SK-N-SH (cell line): ENCODE results near the gene UQCRC1. TPM values are rescaled to one million over a fixed set of nuclear protein-coding genes. Genes with fewer than 3 reads are reported as not detected.

ENCODE experiments used
- CTCF ChIA-PET: fragments of 300-600, 350-600 bp; formaldehyde crosslinking; extraction: SDS; loops from one replicate; lab custom pipeline; 2021; lab: Yijun Ruan, JAX
- POLR2A ChIA-PET: fragments of 350-600 bp; sonication (Branson Sonifier 250); formaldehyde crosslinking; extraction: SDS; loops from one replicate; lab custom pipeline; 2020; ENCODE audit warnings: antibody characterized with exemption, inconsistent platforms; lab: Yijun Ruan, JAX
- DNase-seq: peaks from one replicate; pipeline ENCODE4 v3.0.0; 2012
- H2AFZ ChIP-seq: fragments of 200-600 bp; sonication (generic); 2 replicates; pipeline ENCODE4 v1.8.1; 2016; ENCODE audit warnings: antibody characterized with exemption, mild to moderate bottlenecking, low read depth
- H3F3A ChIP-seq: fragments of 200-600 bp; sonication (generic); replicated peaks from 2 replicates; pipeline ENCODE3; 2016; ENCODE audit warnings: antibody characterized with exemption, mild to moderate bottlenecking; ENCODE audit not compliant: insufficient read depth
- H3K27ac ChIP-seq, 2 experiments: fragments of 200-500 bp in 1 of 2; fragments of 200-600 bp in 1 of 2; sonication (Bioruptor generic) in 1 of 2; sonication (generic), shearing (Covaris generic) in 1 of 2; 2 replicates each; pipeline versions ENCODE4 v1.5.1 to v1.6.1; 2014 to 2016; ENCODE audit warnings: low read depth in 2 of 2, inconsistent platforms in 1 of 2, low read length in 1 of 2, mild to moderate bottlenecking in 1 of 2, mixed read lengths in 1 of 2
- H3K27me3 ChIP-seq: fragments of 200-600 bp; sonication (generic), shearing (Covaris generic); 2 replicates; pipeline ENCODE4 v1.6.1; 2016; ENCODE audit warnings: mixed run types; ENCODE audit not compliant: insufficient read depth
- H3K36me3 ChIP-seq, 2 experiments: fragments of 200-500 bp in 1 of 2; fragments of 200-600 bp in 1 of 2; sonication (Bioruptor generic) in 1 of 2; sonication (generic) in 1 of 2; replicated peaks in 1 of 2; 2 replicates each; pipeline versions ENCODE3 to v1.5.1; 2014 to 2016; ENCODE audit warnings: low read length in 1 of 2, mild to moderate bottlenecking in 1 of 2; ENCODE audit not compliant: insufficient read depth in 2 of 2, control insufficient read depth in 1 of 2
- H3K4me1 ChIP-seq, 2 experiments: fragments of 200-500 bp in 1 of 2; fragments of 200-600 bp in 1 of 2; sonication (Bioruptor generic) in 1 of 2; sonication (generic), shearing (Covaris generic) in 1 of 2; 2 replicates each; pipeline versions ENCODE4 v1.5.1 to v1.6.1; 2014 to 2016; ENCODE audit warnings: low read depth in 1 of 2, low read length in 1 of 2, mixed run types in 1 of 2; ENCODE audit not compliant: insufficient read depth in 2 of 2, control insufficient read depth in 1 of 2
- H3K4me2 ChIP-seq: fragments of 200-600 bp; sonication (generic), shearing (Covaris generic); 2 replicates; pipeline ENCODE4 v1.6.1; 2017; ENCODE audit warnings: mixed run types
- H3K4me3 ChIP-seq, 2 experiments: fragments of 200-500 bp in 1 of 2; fragments of 200-600 bp in 1 of 2; sonication (Bioruptor generic) in 1 of 2; sonication (generic), shearing (Covaris generic) in 1 of 2; 2 replicates each; pipeline versions ENCODE4 v1.5.1 to v1.8.1; 2014 to 2016; ENCODE audit warnings: low read depth in 2 of 2, inconsistent platforms in 1 of 2, low read length in 1 of 2, mild to moderate bottlenecking in 1 of 2, mixed read lengths in 1 of 2, moderate library complexity in 1 of 2
- H3K79me2 ChIP-seq: fragments of 200-600 bp; sonication (generic); 2 replicates; pipeline ENCODE4 v1.8.1; 2017; ENCODE audit warnings: mild to moderate bottlenecking; ENCODE audit not compliant: insufficient read depth
- H3K9ac ChIP-seq: fragments of 200-600 bp; sonication (generic); 2 replicates; pipeline ENCODE4 v1.6.1; 2017; ENCODE audit warnings: mixed run types
- H3K9me2 ChIP-seq: fragments of 200-600 bp; sonication (generic); 2 replicates; pipeline ENCODE4 v1.6.1; 2017; ENCODE audit warnings: mixed run types
- H3K9me3 ChIP-seq: fragments of 200-600 bp; sonication (generic); 2 replicates; pipeline ENCODE4 v1.6.1; 2017; ENCODE audit warnings: mixed run types, mild to moderate bottlenecking, moderate library complexity
- H4K20me1 ChIP-seq: fragments of 200-600 bp; sonication (generic); 2 replicates; pipeline ENCODE4 v1.6.1; 2017; ENCODE audit warnings: mild to moderate bottlenecking, mixed run types; ENCODE audit not compliant: insufficient read depth
- CHD2 ChIP-seq: fragments of 150-350 bp; IDR thresholded peaks from 2 replicates; pipeline ENCODE4 v1.6.1; 2018; ENCODE audit warnings: low read length; ENCODE audit not compliant: partially characterized antibody
- ELF1 ChIP-seq: IDR thresholded peaks from 2 replicates; pipeline ENCODE4 v1.4.0; 2012
- FOXJ3 ChIP-seq: sonication (generic); formaldehyde crosslinking; IDR thresholded peaks from 2 replicates; pipeline ENCODE4 v1.5.1; 2020; ENCODE audit warnings: mild to moderate bottlenecking, missing genetic modification reagents
- GABPA ChIP-seq: IDR thresholded peaks from 2 replicates; pipeline ENCODE4 v1.4.0; 2012; ENCODE audit warnings: low read depth, mild to moderate bottlenecking
- JUND ChIP-seq: IDR thresholded peaks from 2 replicates; pipeline ENCODE4 v1.4.0; 2012
- MEF2A ChIP-seq: IDR thresholded peaks from 2 replicates; pipeline ENCODE4 v1.4.0; 2012; ENCODE audit warnings: low read depth, borderline replicate concordance
- MXI1 ChIP-seq: IDR thresholded peaks from 2 replicates; pipeline ENCODE4 v1.6.1; 2012; ENCODE audit warnings: mild to moderate bottlenecking, low read depth, low read length, improper control_type of control experiment
- NFIC ChIP-seq: IDR thresholded peaks from 2 replicates; pipeline ENCODE4 v1.4.0; 2012; ENCODE audit warnings: borderline replicate concordance
- NRF1 ChIP-seq: IDR thresholded peaks from 2 replicates; pipeline ENCODE4 v1.6.1; 2012; ENCODE audit warnings: low read depth, mild to moderate bottlenecking, low read length
- RAD21 ChIP-seq: IDR thresholded peaks from 2 replicates; pipeline ENCODE4 v1.6.1; 2012; ENCODE audit warnings: mild to moderate bottlenecking, low read length
- RCOR1 ChIP-seq: fragments of 150-350 bp; IDR thresholded peaks from 2 replicates; pipeline ENCODE4 v1.6.1; 2017; ENCODE audit warnings: antibody characterized with exemption, low read length
- SIN3A ChIP-seq: IDR thresholded peaks from 2 replicates; pipeline ENCODE4 v1.6.1; 2012; ENCODE audit warnings: low read depth, mild to moderate bottlenecking, low read length, moderate library complexity, borderline replicate concordance
- TEAD4 ChIP-seq: IDR thresholded peaks from 2 replicates; pipeline ENCODE4 v1.4.0; 2012; ENCODE audit warnings: mild to moderate bottlenecking, borderline replicate concordance; ENCODE audit not compliant: insufficient read depth
- WGBS: methylation state at CpG from one replicate; pipeline ENCODE4 v1.1.6; 2017; ENCODE audit warnings: low lambda C conversion rate; 5-methylcytosine and 5-hydroxymethylcytosine counted together
- polyA plus RNA-seq, 3 experiments: library from polyadenylated mRNA; depleted of rRNA; stranded (reverse); fragments of >200 nt; gene quantifications; 2 replicates each; pipeline ENCODE4 v1.2.3, GENCODE V29; 2012
- TF ChIP-seq, protein P1 (sequence below): IDR thresholded peaks from 2 replicates; pipeline ENCODE4 v1.6.1; 2012; ENCODE audit warnings: mild to moderate bottlenecking, low read depth, low read length, moderate library complexity
- TF ChIP-seq, protein P2 (sequence below): fragments of 200-600 bp; sonication (generic); IDR thresholded peaks from 2 replicates; pipeline ENCODE4 v1.6.1; 2017; ENCODE audit warnings: antibody characterized with exemption, mild to moderate bottlenecking, moderate library complexity
- TF ChIP-seq, protein P3 (sequence below): IDR thresholded peaks from 2 replicates; pipeline ENCODE4 v1.4.0; 2012; ENCODE audit warnings: low read depth, borderline replicate concordance
- TF ChIP-seq, protein P4 (sequence below): IDR thresholded peaks from 2 replicates; pipeline ENCODE4; 2012
- TF ChIP-seq, protein P5 (sequence below): IDR thresholded peaks from 2 replicates; pipeline ENCODE4 v1.4.0; 2012; ENCODE audit warnings: low read depth

The UQCRC1 gene
- polyA plus RNA-seq, 1 of the 3 experiments (the other 2 are of a cell fraction): 284 TPM

DNA sequence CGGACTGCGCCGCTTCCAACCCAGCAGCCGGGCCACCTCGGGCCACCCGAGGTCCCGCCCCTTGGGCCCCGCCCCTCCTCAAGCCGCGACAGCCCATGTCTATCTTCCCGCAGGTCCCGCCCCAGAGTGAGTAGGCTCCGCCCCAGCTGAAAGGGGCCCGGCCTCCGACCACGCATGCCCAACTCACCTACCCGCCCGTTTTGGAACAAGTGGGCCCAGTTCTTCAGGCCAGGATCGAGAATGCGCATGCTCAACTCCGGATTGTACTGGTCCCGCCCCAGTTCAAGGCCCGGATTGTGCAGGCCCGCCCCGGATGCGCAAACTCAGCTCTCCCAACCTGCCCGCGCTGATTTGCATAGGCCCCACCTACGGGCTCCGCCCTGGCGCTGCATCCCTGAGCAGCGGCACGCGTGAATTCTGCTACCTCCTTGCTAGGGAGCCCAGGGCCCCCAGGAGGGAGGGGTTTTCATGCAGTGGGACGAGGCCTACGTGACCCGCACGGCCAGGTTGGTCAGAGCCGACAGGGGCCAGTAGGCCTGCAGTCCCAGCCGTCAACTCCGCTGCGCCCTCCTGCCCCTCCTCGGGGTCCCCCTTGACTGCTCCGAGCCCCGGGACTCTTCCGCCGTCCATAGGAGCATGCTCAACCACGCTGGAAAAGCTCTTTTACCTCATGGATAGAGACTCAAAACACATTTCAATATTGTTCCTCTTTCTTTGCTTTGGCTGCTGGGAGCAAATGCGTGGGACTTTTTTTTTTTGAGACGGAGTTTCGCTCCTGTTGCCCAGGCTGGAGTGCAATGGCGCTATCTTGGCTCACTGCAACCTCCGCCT lies 52.4 kb downstream of the UQCRC1 start, which contains the start of gene PFKFB4:
Gene PFKFB4, minus strand, starts transcription at position 8 of the 831 bp plus-strand sequence. CDS start 26 bp downstream, outside the sequence.
- Histone ChIP-seq H2AFZ (peak within 1 kb of the TSS; percentile 88; the same call in 1 of the 2 replicates), H3K36me3 (no peaks in the 10 kb centered on the region), H3F3A (peaks cover 19% of the 10 kb centered on the region), H3K4me3 (peak within 1 kb of the TSS; percentile 57 to 77), H4K20me1 (no peaks in the 10 kb centered on the region), H3K79me2 (peaks cover 15% of the 10 kb centered on the region; the same call in 1 of the 2 replicates), H3K4me2 (peak within 1 kb of the TSS; percentile 90), H3K27ac (peak within 1 kb of the TSS; percentile 48 to 49), H3K27me3 (no peaks in the 10 kb centered on the region), H3K9me3 (no peaks in the 10 kb centered on the region), H3K9ac (peak within 1 kb of the TSS; percentile 71), H3K9me2 (no peaks in the 10 kb centered on the region), H3K4me1 (peaks cover 29 to 61% of the 10 kb centered on the region in 2 experiments; a peak in 3 of 4 replicates)
- no peak for TF ChIP-seq TEAD4
- TF ChIP-seq MXI1: peak; percentile 44; the same call in 1 of the 2 replicates
- TF ChIP-seq, protein P1, sequence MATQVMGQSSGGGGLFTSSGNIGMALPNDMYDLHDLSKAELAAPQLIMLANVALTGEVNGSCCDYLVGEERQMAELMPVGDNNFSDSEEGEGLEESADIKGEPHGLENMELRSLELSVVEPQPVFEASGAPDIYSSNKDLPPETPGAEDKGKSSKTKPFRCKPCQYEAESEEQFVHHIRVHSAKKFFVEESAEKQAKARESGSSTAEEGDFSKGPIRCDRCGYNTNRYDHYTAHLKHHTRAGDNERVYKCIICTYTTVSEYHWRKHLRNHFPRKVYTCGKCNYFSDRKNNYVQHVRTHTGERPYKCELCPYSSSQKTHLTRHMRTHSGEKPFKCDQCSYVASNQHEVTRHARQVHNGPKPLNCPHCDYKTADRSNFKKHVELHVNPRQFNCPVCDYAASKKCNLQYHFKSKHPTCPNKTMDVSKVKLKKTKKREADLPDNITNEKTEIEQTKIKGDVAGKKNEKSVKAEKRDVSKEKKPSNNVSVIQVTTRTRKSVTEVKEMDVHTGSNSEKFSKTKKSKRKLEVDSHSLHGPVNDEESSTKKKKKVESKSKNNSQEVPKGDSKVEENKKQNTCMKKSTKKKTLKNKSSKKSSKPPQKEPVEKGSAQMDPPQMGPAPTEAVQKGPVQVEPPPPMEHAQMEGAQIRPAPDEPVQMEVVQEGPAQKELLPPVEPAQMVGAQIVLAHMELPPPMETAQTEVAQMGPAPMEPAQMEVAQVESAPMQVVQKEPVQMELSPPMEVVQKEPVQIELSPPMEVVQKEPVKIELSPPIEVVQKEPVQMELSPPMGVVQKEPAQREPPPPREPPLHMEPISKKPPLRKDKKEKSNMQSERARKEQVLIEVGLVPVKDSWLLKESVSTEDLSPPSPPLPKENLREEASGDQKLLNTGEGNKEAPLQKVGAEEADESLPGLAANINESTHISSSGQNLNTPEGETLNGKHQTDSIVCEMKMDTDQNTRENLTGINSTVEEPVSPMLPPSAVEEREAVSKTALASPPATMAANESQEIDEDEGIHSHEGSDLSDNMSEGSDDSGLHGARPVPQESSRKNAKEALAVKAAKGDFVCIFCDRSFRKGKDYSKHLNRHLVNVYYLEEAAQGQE: no peak
- TF ChIP-seq NFIC: no peak
- no peak for TF ChIP-seq JUND
- TF ChIP-seq, protein P2, sequence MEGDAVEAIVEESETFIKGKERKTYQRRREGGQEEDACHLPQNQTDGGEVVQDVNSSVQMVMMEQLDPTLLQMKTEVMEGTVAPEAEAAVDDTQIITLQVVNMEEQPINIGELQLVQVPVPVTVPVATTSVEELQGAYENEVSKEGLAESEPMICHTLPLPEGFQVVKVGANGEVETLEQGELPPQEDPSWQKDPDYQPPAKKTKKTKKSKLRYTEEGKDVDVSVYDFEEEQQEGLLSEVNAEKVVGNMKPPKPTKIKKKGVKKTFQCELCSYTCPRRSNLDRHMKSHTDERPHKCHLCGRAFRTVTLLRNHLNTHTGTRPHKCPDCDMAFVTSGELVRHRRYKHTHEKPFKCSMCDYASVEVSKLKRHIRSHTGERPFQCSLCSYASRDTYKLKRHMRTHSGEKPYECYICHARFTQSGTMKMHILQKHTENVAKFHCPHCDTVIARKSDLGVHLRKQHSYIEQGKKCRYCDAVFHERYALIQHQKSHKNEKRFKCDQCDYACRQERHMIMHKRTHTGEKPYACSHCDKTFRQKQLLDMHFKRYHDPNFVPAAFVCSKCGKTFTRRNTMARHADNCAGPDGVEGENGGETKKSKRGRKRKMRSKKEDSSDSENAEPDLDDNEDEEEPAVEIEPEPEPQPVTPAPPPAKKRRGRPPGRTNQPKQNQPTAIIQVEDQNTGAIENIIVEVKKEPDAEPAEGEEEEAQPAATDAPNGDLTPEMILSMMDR: no peak
- 0 out of 2 replicates have a peak, but pooled peaks have one; percentile 33 for TF ChIP-seq GABPA
- no peak for TF ChIP-seq RCOR1
- TF ChIP-seq ELF1: no peak
- TF ChIP-seq MEF2A: no peak
- TF ChIP-seq, protein P3, sequence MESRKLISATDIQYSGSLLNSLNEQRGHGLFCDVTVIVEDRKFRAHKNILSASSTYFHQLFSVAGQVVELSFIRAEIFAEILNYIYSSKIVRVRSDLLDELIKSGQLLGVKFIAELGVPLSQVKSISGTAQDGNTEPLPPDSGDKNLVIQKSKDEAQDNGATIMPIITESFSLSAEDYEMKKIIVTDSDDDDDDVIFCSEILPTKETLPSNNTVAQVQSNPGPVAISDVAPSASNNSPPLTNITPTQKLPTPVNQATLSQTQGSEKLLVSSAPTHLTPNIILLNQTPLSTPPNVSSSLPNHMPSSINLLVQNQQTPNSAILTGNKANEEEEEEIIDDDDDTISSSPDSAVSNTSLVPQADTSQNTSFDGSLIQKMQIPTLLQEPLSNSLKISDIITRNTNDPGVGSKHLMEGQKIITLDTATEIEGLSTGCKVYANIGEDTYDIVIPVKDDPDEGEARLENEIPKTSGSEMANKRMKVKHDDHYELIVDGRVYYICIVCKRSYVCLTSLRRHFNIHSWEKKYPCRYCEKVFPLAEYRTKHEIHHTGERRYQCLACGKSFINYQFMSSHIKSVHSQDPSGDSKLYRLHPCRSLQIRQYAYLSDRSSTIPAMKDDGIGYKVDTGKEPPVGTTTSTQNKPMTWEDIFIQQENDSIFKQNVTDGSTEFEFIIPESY: no peak
- peak; percentile 98 for TF ChIP-seq NRF1
- TF ChIP-seq RAD21: no peak
- TF ChIP-seq FOXJ3 (CRISPR knock-in tag): no peak
- no peak for TF ChIP-seq SIN3A
- TF ChIP-seq, protein P4, sequence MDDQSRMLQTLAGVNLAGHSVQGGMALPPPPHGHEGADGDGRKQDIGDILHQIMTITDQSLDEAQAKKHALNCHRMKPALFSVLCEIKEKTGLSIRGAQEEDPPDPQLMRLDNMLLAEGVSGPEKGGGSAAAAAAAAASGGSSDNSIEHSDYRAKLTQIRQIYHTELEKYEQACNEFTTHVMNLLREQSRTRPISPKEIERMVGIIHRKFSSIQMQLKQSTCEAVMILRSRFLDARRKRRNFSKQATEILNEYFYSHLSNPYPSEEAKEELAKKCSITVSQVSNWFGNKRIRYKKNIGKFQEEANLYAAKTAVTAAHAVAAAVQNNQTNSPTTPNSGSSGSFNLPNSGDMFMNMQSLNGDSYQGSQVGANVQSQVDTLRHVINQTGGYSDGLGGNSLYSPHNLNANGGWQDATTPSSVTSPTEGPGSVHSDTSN: peak; percentile 91
- TF ChIP-seq, protein P5, sequence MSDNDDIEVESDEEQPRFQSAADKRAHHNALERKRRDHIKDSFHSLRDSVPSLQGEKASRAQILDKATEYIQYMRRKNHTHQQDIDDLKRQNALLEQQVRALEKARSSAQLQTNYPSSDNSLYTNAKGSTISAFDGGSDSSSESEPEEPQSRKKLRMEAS: peak; percentile 77
- peak; percentile 8 for TF ChIP-seq CHD2
- 9% methylated on average over 16 of the region's 53 CpGs for WGBS
- POLR2A ChIA-PET: interaction anchor here (0.8 to 1.3 kb wide), 4 partner anchors 9 to 117 kb away, joined by 3 to 4 read pairs (median 3); partner anchors contain the start of genes ATRIP and CCDC51
- peak; percentile 99 for DNase-seq
- CTCF ChIA-PET: interaction anchor here (1.4 to 12.6 kb wide), 5 partner anchors 9 to 121 kb away, joined by 3 to 136 read pairs (median 14); partner anchors contain the start of genes CCDC51, SLC26A6 and TMA7
